ENCODE data around the gene KDM4D.
"Not testable (repeated sequence)": the region's sequence is repeated elsewhere in the genome, so short reads cannot be mapped to it uniquely, and the experiment has no call there.

KDM4D gene

GRCh38 chr11:94973099-94973968 is at the start of gene KDM4D, which contains the start of gene CWC15:
Gene KDM4D (plus strand): TSS chr11:94973709. CDS start chr11:94997373, 23,664 bp downstream.
Gene CWC15 (minus strand): TSS chr11:94973556. CDS start chr11:94972185, 1,371 bp downstream.
- peak; percentile 88 for DNase-seq

DNA sequence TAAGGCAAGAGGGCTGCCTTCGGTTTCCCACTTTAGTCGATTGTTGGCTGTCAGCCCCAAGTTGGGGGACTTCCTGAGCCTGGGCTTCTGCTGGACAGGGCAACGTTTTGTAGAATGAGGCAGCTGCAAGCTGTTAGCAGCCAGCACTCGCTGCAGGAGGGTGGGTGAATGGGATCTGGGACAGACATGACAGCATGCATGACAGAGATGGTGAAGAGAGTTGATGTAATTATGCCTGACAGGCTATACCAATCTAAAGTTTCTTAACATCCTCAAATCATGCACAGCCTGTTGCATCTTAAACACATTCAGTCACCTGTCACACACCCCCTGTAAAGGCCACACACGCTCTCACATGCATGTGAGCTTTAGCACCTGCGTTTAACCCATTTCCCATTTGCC is 49.3 kb upstream of the KDM4D start:
- no peak for DNase-seq

GRCh38 chr11:94924612-94925011 is 48.9 kb upstream of the KDM4D start:
- DNase-seq: no peak

DNA sequence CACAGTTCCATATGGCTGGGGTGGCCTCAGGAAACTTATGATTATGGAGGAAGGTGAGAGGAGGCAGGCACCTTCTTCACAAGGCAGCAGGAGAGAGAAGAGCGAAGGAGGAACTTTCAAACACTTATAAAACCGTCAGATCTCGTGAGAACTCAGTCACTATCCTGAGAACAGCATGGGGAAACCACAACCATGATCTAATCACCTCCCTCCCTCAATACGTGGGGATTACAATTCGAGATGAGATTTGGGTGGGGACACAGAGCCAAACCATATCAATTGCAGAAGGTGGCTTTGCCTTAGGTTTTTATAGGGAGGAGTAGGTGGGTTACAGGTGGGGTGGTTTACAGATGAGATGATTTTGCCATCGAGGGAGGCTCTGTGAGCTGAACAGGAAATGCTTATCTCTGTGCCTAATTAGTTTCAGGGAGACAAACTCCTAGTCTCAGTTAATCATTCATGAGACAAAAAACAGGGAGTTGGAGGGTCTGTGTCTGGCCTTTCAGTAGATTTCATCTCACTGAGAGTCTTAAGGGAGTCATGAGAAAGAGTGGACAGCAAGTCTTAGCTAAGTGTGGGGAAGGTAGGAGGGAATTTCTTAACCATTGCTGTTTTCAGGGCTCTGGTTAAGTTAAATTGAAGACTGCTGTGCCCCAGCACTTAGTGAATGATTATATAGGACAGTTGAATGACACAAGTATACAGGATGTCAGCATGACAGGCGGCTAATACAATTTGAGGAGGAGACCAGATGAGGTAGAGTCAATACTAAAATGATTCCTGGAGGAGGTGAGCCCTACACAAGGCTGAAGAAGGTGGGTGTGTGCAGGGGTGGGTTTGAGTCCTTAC is 47.9 kb upstream of the KDM4D start:
- DNase-seq: no peak

DNA sequence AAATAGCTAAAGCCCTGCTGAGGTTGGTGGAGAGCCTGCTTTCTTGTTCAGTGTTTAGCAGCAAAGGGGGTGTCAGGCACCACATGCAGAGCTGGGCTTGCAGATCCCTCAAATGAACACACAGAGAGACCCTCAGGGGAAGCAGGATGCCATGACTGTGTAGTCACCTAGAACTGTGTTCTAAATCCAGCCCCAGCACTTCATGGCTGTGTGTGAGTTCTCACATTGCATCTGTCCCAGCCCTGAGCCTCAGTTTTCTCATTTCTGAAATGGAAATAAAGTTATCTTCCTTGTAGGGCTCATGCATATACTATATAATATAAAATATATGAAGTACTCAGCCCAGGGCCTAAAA is 47.3 kb upstream of the KDM4D start:
- no peak for DNase-seq

DNA sequence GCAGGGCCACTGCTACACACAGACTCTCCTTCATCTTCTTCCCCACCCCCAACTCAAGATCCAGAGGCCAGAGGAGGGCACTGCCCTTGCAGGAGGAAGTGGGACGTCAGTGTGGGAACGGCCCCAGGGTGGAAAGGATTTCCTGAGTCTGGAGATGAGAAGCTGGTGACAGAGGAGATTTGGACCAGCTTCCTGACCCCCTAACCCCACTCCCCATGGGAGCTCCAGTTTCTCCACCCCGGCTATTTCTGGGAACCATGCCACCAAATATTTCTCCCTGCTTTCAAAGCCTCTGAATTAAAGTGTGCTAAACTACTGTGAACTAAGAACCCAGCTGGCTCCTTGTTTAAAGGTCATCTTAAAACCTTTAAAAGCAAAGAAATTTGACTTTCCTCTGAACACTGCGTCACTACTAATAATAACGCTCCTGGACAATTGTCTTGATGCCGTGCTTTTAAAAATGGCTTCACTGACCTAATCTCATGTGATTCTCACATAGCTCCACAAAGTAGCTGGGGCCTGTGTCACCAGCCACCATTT is 46.7 kb upstream of the KDM4D start:
- DNase-seq: peak; percentile 29

DNA sequence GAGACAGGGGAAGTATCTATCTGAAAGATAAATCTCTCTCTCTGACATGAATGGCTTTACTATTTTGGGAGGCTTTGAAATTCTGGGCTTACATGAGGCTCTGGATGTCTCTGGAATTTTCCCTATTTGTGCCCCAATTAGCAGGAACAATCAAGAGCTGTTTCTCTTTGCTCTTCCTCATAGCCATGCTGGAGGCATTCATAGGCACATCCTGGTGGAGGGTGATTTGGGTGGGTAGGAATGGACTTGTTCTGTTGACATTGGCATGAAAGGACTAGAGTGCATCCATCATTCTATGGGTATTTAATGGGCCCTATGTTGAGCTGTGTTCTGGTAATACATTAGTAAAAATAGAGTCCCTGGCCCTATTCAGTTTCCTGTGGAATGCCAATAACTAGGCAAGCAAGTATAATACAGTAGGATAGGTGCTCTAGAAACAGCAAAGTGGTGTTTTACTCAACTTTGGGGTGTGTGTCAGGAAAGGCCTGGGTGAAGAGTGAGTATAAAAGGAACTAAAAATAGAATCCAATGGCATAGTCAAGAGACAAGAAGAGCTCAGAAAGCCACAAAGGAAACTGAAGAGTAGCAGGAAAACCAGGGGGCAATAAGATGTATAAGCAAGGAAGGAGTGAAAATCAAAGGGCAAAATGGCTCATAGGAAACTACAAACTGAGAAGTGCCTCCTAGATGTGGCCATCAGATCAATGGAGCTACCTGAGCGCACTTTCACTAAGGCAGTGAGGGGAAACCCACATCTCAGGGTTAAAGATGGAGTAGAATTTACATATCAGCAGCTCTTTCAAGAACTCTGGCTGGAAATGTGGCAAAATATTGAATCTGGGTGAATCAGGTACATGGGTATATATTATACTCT is 45.2 kb upstream of the KDM4D start:
- no peak for DNase-seq

GRCh38 chr11:94932072-94932471 is 41.4 kb upstream of the KDM4D start:
- not testable (repeated sequence) for DNase-seq

- no peak for DNase-seq
Measured at GRCh38 chr11:94932503-94932902, 41.0 kb upstream of the KDM4D start.

- no peak for DNase-seq
Measured at GRCh38 chr11:94933223-94934130, 40.0 kb upstream of the KDM4D start.

- DNase-seq: no peak
Measured at GRCh38 chr11:94934362-94934761, 39.1 kb upstream of the KDM4D start.

- no peak for DNase-seq
Measured at GRCh38 chr11:94934846-94935245, 38.7 kb upstream of the KDM4D start.

DNA sequence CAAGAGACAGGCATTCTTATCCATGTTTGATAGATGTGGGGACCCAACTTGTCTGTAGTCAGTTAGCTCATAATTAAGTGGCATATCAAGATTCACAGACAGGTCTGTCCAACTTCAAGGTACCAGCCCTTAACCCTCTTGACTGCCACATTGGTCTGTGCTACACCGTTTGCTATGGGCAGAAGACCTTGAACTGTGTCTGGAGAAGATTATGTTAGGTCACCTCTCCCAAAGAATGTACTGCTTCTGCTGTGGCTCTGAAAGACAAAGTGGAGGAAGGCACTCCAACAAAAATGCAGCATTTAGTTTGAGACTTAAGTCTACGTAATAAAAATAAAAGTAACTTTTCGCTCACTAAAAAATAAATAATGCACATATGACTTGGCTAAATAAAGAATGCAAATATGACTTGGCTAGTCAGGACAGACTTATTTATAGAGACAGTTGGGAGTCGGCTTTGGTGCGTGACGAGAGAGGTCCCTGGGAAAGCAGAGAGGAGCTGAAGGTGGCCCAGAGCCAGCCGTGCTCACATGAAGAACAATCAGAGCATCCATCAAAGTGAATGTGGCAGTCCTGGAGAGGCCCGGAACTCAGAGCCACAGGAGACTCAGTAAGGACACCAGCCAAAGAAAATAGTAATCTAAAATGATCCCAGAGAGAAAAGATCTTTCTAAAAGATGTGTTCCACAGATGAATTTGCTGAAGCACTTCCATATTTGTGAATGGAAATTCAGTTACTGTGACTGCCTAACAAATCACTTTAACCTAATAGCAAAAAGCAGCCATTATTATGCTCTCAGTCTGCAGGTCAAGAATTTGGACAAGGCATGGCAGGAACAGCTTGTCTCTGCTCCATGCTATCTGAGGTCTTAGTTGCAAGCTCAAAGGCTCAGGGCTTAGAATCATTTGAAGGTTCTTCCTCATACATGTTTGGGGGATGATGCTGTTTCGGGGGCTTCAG is 35.1 kb upstream of the KDM4D start:
- DNase-seq: no peak

DNA sequence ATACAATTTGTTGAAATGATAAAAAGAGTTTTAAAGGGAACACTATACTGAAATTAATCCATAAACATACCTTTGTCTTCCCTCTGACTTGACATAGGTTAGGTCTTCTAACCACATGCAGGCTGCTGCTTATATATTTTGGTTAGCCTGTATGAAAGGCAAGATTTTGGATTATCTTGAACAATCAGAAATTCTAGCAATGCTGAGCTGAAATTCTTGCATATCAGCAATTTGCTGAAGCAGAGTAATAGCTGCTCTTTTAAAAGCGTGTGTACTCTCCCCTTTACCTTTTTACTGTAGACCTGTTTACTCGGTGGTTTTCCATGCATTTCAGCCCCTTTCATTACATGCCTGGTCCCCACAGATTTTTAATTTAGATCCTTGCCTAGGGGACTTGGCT is 34.2 kb upstream of the KDM4D start:
- no peak for DNase-seq

DNA sequence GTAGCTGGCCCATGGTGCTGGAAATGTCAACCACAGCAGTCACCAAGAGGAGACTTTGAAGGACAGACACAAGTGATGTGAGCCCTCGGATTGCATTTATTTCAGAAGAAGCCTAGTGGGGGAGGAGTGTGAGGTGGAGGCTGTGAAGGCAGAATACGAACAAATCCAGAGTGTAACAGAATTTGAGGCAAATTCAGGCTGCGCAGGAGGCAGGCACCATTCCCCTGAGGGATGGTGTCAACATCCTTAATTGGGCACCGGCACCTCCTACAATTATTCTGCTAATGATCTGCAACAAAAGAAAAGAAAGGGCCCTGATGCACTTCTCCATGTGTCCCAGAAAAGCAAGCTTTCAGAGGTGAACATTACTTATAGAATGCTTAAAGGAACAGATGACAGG is 32.4 kb upstream of the KDM4D start:
- DNase-seq: peak; percentile 42

DNA sequence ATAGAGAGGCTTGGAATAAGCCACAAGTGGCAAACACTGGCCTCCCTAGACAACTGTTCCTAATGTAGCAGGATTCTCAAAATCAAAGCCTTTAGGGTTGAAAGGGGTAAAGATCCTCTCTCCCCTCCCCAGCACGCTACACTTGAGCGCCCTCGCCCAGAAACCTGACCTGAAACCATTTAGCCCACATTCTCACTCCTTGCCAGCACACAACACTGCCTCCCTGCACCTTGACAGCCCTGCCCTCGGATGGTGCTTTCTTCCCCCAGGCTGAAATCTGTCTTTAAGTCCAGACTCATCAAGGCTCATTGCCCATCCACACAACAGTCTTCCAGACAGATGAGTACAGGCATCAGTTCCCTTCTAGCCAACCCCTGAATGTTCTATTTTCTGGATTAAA is 26.7 kb upstream of the KDM4D start:
- no peak for DNase-seq

- DNase-seq: peak; percentile 20
Measured at GRCh38 chr11:94948070-94948617, 25.4 kb upstream of the KDM4D start.

- DNase-seq: no peak
Measured at GRCh38 chr11:94954753-94955152, 18.8 kb upstream of the KDM4D start.

DNA sequence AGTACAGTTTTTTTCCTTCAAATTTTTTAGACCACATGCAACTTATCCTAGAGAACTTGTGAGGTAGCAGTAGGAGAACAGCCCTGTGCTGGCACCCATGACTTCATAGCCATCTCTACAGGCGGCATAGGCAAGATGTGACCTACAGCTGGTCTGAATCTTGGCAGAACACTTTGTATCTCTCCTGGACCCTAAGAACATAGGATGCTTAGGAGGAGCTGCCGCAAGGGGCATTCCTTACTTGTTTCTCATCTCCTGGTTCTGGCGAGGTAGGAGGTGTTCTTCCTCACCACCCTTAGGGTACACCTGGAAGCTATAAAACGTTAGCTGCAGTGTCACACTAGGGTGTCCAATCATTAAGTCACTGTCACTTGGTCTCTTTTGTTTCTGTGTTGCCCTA is 16.5 kb upstream of the KDM4D start:
- no peak for DNase-seq

DNA sequence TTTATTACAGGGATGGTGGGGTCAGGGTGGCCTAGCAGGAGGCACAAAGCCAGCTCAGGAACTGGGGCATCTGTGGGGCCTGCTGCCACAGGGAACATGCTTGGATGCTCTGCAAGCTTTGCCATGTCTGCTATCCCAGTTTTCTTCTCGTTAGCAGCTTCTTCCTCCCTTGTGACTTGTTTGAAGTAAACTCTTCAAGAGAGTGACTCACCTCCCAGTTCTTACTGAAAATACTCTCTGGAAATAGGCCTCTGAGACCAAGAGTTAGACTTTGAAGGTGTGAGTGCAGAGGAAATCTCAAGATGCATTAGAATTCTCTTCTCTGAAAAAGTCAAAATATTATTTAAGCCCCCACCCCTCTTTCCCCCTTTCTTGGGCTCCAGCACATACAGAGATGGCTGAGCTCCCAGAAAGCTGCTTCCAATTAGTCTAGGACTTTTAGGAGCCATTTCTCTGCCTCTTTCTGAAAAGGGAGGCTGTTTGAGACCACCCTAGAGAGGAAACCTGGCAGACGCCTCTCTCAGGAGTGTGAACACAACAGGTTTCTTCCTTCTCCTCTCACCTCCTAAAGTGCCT is 15.3 kb upstream of the KDM4D start:
- no peak for DNase-seq

Data from NCI-H2227 treated with DMSO at 0.1 percent for 48 hours (cell line).